Spinal cord (tissue), 10 donors: ENCODE results near the gene CDIPT. TPM values are rescaled to one million over a fixed set of nuclear protein-coding genes. Genes with fewer than 3 reads are reported as not detected.
"Not testable (repeated sequence)": the region's sequence is repeated elsewhere in the genome, so short reads cannot be mapped to it uniquely, and the experiment has no call there.

Source experiments
- DNase-seq, 6 donors: peaks; one replicate each; pipeline versions ENCODE4 v3.0.0 to v3.0.0-alpha.2; 2013 to 2015; ENCODE audit warnings: low spot score in 6 of 6, low read depth in 4 of 6
- H3K27ac ChIP-seq: one replicate; pipeline ENCODE4 v1.5.1; 2013; ENCODE audit warnings: low read depth, low read length, control low read depth
- H3K27me3 ChIP-seq: one replicate; pipeline ENCODE4 v1.6.1; 2013; ENCODE audit warnings: low read length; ENCODE audit not compliant: control insufficient read depth, insufficient read depth
- H3K36me3 ChIP-seq: one replicate; pipeline ENCODE4 v1.6.1; 2013; ENCODE audit warnings: low read length; ENCODE audit not compliant: control insufficient read depth, insufficient read depth
- H3K4me1 ChIP-seq: one replicate; pipeline ENCODE4 v1.6.1; 2013; ENCODE audit warnings: low read length; ENCODE audit not compliant: control insufficient read depth, insufficient read depth
- H3K4me3 ChIP-seq: one replicate; pipeline ENCODE4 v1.5.1; 2013; ENCODE audit warnings: low read depth, low read length, control low read depth
- H3K9me3 ChIP-seq: one replicate; pipeline ENCODE4 v1.6.1; 2013; ENCODE audit warnings: low read length; ENCODE audit not compliant: control insufficient read depth, insufficient read depth
- WGBS: methylation state at CpG from one replicate; pipeline ENCODE4 v1.1.5; 2013; ENCODE audit warnings: missing lambda C conversion rate; ENCODE audit not compliant: insufficient coverage; 5-methylcytosine and 5-hydroxymethylcytosine counted together
- polyA plus RNA-seq, 2 donors: library from polyadenylated mRNA; unstranded; fragments of 120-200 nt; gene quantifications; one replicate each; pipeline ENCODE4 v1.2.1, GENCODE V29; 2013; ENCODE audit not compliant: insufficient read length in 2 of 2
- total RNA-seq, 2 donors: library from RNA; depleted of rRNA in 1 of 2; stranded (reverse); fragments of 120-200 nt in 1 of 2; fragments of >200 nt in 1 of 2; gene quantifications; one replicate each; pipeline versions ENCODE4 v1.2.3 to v1.2.4, GENCODE V29; 2013 to 2014
- donor health status: healthy.

Gene CDIPT
- total and polyA plus RNA-seq, 4 donors, result 51.3 to 121 (median 90.7) TPM

DNA sequence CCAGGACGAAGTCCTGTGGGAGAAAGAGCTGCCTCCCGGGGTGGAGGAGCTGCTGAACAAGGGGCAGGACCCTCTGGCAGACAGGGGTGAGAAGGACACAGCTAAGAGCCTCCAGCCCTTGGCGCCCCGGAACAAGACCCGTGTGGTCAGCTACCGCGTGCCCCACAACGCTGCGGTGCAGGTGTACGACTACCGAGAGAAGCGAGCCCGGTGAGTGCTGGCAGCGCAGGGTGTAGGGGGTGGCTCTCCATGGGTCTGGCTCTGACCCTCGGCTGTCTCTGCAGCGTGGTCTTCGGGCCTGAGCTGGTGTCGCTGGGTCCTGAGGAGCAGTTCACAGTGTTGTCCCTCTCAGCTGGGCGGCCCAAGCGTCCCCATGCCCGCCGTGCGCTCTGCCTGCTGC, 21.4 kb downstream of the CDIPT start:
- 86% methylated on average over 23 of the region's 23 CpGs for WGBS
- Histone ChIP-seq H3K9me3 (no peaks in the 10 kb centered on the region), H3K36me3 (peaks cover 17% of the 10 kb centered on the region), H3K4me3 (no peak overlapping the region), H3K27me3 (no peaks in the 10 kb centered on the region), H3K4me1 (no peaks in the 10 kb centered on the region), H3K27ac (no peak overlapping the region)
- no peak for DNase-seq

- Histone ChIP-seq H3K27ac (no peak overlapping the region), H3K9me3 (no peaks in the 10 kb centered on the region), H3K4me1 (no peaks in the 10 kb centered on the region), H3K4me3 (no peak overlapping the region), H3K27me3 (no peaks in the 10 kb centered on the region), H3K36me3 (peaks cover 12% of the 10 kb centered on the region)
- no peak for DNase-seq
- 82% methylated on average over 10 of the region's 10 CpGs for WGBS
These were observed 22.8 kb downstream of the CDIPT start for GRCh38 chr16:29840240-29840639.

DNA sequence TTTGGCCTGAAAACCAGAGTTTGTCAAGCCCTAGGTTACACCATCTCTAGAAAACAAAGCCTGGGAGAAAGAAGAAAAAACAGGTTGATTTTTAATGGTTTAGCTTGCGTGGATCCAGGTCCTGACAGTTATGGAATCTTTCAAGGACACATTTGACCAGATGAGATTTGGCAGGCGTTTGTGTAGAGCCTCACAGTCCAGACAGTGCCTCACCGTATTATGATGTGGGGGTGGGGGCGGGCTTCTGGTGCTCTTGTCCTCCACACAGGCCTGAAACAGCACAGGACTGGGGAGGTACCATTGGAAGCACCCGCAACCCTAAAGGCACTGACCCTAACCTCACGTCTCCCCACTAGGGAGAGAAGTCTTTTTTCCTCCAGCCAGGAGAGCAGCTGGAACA, 23.2 kb downstream of the CDIPT start:
- Histone ChIP-seq H3K9me3 (no peaks in the 10 kb centered on the region), H3K4me3 (no peak overlapping the region), H3K27ac (no peak overlapping the region), H3K27me3 (no peaks in the 10 kb centered on the region), H3K36me3 (peaks cover 12% of the 10 kb centered on the region), H3K4me1 (no peaks in the 10 kb centered on the region)
- DNase-seq, result no peak
- 94% methylated on average over 2 of the region's 6 CpGs for WGBS

GRCh38 chr16:29837841-29838240, 25.2 kb downstream of the CDIPT start:
- no peak overlapping the region for H3K27ac ChIP-seq
- no peaks in the 10 kb centered on the region for H3K4me1 ChIP-seq
- 82% methylated on average over 2 of the region's 5 CpGs for WGBS
- peaks cover 14% of the 10 kb centered on the region for H3K36me3 ChIP-seq
- no peaks in the 10 kb centered on the region for H3K9me3 ChIP-seq
- DNase-seq, result no peak
- no peak overlapping the region for H3K4me3 ChIP-seq
- no peaks in the 10 kb centered on the region for H3K27me3 ChIP-seq

DNA sequence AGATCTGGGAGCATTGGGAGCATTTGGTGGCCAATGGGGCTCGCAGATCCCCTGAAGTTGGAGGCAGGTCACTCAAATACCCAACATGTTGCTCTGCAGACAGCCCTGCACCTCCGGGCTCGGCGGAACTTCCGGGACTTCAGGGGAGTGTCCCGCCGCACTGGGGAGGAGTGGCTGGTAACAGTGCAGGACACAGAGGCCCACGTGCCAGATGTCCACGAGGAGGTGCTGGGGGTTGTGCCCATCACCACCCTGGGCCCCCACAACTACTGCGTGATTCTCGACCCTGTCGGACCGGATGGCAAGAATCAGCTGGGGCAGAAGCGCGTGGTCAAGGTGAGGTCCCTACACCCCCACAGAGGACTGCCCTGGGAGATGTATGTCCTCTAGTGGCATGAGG, 26.4 kb downstream of the CDIPT start:
- Histone ChIP-seq H3K36me3 (peaks cover 11% of the 10 kb centered on the region), H3K27me3 (no peaks in the 10 kb centered on the region), H3K9me3 (no peaks in the 10 kb centered on the region), H3K27ac (no peak overlapping the region), H3K4me3 (no peak overlapping the region), H3K4me1 (no peaks in the 10 kb centered on the region)
- WGBS, result 74% methylated on average over 14 of the region's 15 CpGs
- no peak for DNase-seq

DNA sequence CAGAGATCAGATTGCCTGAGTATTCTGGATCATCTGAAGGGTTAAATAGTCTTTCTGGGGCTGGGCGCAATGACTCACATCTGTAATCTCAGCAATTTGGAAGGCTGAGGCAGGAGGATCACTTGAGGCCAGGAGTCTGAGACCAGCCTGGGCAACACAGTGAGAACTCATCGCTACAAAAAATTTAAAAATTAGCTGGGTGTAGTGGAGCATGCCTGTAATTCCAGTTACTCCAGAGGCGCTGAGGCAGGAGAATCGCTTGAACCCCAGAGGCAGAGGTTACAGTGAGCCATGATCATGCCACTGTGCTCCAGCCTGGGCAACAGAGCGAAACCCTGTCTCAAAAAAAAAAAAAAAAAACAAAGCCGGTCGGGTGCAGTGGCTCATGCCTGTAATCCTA, 27.1 kb downstream of the CDIPT start:
- peaks cover 8% of the 10 kb centered on the region for H3K36me3 ChIP-seq

GRCh38 chr16:29834079-29834478, 28.9 kb downstream of the CDIPT start:
- H3K36me3 ChIP-seq, result peaks cover 8% of the 10 kb centered on the region
- 96% methylated on average over 3 of the region's 5 CpGs for WGBS
- DNase-seq, result no peak
- no peaks in the 10 kb centered on the region for H3K4me1 ChIP-seq
- no peaks in the 10 kb centered on the region for H3K27me3 ChIP-seq
- no peak overlapping the region for H3K4me3 ChIP-seq
- no peaks in the 10 kb centered on the region for H3K9me3 ChIP-seq
- no peak overlapping the region for H3K27ac ChIP-seq

More for the DNA sequence above, 27.1 kb downstream of the CDIPT start:
- DNase-seq, result no peak
- 95% methylated on average over 5 of the region's 7 CpGs for WGBS
- Histone ChIP-seq H3K27ac (no peak overlapping the region), H3K9me3 (no peaks in the 10 kb centered on the region), H3K4me3 (no peak overlapping the region), H3K4me1 (no peaks in the 10 kb centered on the region), H3K27me3 (no peaks in the 10 kb centered on the region)

DNA sequence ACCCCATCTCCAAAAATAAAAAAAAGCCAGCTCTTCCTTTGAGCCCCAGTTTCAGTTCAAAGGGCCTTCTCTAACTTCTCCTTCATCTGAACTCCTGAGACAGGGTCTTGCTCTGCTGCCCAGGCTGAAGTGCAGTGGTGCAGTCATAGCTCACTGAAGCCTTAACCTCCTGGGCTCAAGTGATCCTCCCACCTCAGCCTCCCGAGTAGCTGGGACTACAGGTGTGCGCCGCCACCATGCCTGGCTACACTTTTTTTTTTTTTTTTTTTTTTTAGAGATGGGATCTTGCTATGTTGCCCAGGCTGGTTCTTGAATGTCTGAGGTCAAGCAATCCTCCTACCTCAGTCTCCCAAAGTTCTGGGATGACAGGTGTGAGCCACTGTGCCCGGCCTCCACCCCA, 29.8 kb downstream of the CDIPT start:
- DNase-seq, H3K36me3 ChIP-seq, H3K9me3 ChIP-seq, H3K4me1 ChIP-seq, H3K27ac ChIP-seq, H3K27me3 ChIP-seq, H3K4me3 ChIP-seq: not testable (repeated sequence)
- no CpG with 5 or more reads among the region's 4 CpGs for WGBS

DNA sequence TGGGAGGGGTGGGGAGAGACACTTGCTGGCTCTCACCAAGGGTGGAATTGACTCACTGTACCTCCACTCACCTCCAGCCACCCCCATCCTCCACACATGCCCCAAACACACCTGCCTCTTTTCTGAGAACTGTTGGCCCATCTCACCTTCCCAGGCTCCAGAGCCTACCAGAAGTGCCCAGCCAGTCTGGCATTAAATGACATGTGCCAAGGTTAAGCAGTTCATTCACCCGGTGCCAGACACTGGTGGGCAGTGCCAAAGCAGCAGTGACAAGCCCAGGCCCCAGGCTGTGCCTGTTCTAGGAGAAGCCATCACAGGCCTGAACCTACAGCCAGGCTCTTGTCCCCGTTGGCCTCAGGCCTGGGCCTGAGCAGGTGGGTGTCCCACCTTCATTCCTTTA, 31.5 kb downstream of the CDIPT start:
- DNase-seq, result no peak
- Histone ChIP-seq H3K27me3 (no peaks in the 10 kb centered on the region), H3K4me3 (no peak overlapping the region), H3K4me1 (no peaks in the 10 kb centered on the region), H3K27ac (no peak overlapping the region), H3K36me3 (peaks cover 2% of the 10 kb centered on the region), H3K9me3 (no peaks in the 10 kb centered on the region)
- 71% methylated on average over 1 of the region's 2 CpGs for WGBS

GRCh38 chr16:29830774-29831173, 32.3 kb downstream of the CDIPT start:
- no peak for DNase-seq
- 90% methylated on average over 6 of the region's 11 CpGs for WGBS
- H3K4me3 ChIP-seq, result no peak overlapping the region
- peaks cover 1% of the 10 kb centered on the region for H3K4me1 ChIP-seq
- no peak overlapping the region for H3K27ac ChIP-seq
- peaks cover 2% of the 10 kb centered on the region for H3K36me3 ChIP-seq
- H3K27me3 ChIP-seq, result no peaks in the 10 kb centered on the region
- no peaks in the 10 kb centered on the region for H3K9me3 ChIP-seq
